GM08714 (cell line): ENCODE measurements around the gene SGCE.
A peak's percentile ranks its signal among the peaks of the same experiment; 100 is the strongest.

ENCODE experiments used
- H3K4me3 ChIP-seq: fragments of 200-500 bp; sonication (Bioruptor generic); 2 replicates; pipeline ENCODE4 v1.5.1; 2014; ENCODE audit warnings: mild to moderate bottlenecking, low read length, inconsistent platforms
- ZNF274 ChIP-seq: IDR thresholded peaks from 2 replicates; pipeline ENCODE4 v1.6.1; 2012; ENCODE audit warnings: mild to moderate bottlenecking, low read depth, low read length

SGCE gene

DNA sequence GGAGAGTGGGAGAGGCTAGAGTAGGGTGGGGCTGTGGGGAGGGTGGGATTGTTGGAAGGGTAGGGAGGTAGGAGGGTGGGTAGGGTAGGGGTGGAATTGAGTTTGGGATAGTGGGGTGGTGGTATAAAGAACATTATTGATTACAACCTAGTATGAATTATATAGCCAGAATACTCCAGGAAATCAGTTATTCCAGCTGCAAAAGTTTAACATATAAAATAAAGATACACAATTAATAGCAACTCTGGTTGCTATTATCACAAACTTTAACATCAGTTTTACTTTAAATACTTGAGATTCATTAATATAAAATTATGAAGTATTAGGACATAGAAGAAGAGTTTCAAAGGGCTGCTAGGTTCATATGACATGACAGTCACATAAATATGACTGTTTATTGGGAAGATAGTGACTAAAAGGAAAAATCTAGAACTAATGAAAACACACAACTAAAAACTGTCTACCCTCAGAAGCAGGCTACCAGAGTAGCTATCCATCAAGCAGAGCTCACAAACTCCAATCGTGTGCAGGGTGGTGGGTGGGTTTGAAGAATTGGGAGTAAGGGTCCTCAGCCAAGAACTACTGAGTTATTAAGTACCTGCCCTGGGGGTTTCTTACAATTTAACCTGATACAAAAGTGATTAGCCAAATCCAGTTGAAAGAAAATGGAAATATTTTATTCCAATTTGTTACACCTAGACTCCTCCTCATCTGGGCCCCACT, 14.0 kb upstream of the SGCE start:
- H3K4me3 ChIP-seq = no peak overlapping the region
- TF ChIP-seq ZNF274 = no peak

DNA sequence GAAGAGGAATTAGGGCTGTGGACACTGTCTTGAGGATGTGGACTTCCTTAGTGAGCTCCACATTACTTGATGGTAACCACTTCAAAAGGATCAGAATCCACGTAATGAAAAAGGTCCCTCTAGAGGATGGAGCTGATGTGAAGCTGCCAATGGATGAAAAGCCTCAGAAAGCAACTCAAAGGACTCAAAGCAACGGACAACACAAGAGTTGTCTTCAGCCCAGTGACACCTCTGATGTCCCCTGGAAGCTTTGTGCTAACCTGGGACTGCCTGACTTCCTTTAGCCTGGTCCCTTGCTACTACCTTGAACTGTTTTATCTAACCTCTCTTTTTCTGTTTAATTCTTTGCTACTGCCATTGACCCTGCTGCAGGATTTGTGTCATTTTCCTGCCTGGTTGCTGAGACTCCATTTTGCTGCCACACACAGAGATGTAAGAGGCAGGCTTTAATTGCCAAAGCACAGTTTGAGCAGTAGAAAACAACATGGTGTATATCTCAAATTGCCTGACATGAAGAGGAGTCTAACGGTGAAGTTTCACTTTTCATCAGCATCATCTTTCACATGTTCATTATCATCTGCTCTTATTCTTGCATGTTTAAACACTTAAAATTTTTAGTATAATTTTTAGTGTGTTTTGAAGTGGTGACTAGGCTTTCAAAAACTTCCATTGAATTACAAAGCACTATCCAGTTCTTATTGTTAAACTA, 11.1 kb upstream of the SGCE start:
- no peak for TF ChIP-seq ZNF274

DNA sequence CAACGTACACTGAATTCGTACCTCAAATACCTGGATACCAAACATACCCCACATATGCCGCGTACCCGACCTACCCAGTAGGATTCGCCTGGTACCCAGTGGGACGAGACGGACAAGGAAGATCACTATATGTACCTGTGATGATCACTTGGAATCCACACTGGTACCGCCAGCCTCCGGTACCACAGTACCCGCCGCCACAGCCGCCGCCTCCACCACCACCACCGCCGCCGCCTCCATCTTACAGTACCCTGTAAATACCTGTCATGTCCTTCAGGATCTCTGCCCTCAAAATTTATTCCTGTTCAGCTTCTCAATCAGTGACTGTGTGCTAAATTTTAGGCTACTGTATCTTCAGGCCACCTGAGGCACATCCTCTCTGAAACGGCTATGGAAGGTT, 9.5 kb upstream of the SGCE start:
- no peak for TF ChIP-seq ZNF274
- H3K4me3 ChIP-seq = no peak overlapping the region

More for the DNA sequence above, 11.1 kb upstream of the SGCE start:
- no peak overlapping the region for H3K4me3 ChIP-seq

DNA sequence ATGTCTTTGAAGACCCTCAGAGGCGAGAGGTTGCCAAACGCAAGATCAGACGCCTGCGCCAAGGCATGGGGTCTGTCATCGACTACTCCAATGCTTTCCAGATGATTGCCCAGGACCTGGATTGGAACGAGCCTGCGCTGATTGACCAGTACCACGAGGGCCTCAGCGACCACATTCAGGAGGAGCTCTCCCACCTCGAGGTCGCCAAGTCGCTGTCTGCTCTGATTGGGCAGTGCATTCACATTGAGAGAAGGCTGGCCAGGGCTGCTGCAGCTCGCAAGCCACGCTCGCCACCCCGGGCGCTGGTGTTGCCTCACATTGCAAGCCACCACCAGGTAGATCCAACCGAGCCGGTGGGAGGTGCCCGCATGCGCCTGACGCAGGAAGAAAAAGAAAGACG, 8.1 kb upstream of the SGCE start:
- TF ChIP-seq ZNF274 = no peak
- H3K4me3 ChIP-seq = no peak overlapping the region

DNA sequence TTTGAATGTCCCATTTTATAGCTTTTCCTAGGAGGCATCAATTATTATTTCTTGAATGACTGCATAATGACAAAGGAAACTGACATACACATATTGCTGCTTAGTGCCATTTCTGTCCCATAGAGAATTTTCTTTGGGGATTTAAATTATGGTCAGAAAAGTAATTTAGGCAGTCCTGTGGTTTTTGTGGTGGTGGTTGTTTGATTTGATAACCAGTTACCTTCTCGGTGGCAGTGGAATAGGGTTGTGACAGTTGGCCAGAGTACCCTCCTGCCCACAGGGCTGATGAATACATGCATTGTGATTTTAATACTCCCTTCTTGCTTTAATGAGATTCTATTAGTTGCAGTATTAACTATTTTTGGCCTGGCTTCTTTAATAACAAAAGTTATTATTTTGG, 6.6 kb upstream of the SGCE start:
- no peak overlapping the region for H3K4me3 ChIP-seq
- no peak for TF ChIP-seq ZNF274

DNA sequence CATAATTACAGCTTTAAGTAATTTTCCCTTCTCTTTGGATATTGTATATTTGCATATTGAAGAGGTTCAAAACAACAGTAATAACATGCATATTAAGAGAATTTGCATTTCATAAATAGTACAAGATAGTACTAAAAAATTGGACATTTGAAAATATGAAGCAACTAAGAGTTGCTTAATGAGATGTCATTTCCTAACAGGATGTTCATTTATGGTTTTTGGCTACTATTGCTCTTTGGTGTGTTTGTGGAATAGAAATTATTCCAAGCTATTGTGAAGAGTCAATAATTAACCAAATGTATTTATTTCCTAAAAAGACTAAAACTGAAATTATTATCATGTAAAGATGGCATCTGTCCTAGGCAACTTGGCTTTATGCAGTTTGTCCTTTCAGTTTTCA, 4.1 kb upstream of the SGCE start:
- no peak overlapping the region for H3K4me3 ChIP-seq
- TF ChIP-seq ZNF274 = no peak

DNA sequence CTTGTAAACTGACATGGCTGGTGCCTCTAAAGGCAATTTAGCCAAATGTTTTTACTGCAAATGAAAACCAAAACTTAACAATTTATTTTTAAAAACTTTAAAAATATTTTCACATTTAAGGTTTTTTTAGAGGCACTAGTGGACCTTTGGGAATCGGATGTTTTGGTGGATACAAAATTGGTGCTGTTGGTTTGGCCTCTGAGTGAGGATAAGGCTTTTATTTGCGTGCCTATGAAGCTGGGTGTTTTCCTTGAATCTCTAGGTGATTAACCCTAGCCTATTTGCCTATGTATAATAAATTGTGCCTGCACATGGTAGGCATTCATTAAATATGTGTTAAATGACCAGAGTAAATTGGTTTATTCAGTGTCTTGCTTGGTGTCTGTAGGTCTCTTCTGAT, 2.9 kb upstream of the SGCE start:
- no peak for TF ChIP-seq ZNF274
- no peak overlapping the region for H3K4me3 ChIP-seq

DNA sequence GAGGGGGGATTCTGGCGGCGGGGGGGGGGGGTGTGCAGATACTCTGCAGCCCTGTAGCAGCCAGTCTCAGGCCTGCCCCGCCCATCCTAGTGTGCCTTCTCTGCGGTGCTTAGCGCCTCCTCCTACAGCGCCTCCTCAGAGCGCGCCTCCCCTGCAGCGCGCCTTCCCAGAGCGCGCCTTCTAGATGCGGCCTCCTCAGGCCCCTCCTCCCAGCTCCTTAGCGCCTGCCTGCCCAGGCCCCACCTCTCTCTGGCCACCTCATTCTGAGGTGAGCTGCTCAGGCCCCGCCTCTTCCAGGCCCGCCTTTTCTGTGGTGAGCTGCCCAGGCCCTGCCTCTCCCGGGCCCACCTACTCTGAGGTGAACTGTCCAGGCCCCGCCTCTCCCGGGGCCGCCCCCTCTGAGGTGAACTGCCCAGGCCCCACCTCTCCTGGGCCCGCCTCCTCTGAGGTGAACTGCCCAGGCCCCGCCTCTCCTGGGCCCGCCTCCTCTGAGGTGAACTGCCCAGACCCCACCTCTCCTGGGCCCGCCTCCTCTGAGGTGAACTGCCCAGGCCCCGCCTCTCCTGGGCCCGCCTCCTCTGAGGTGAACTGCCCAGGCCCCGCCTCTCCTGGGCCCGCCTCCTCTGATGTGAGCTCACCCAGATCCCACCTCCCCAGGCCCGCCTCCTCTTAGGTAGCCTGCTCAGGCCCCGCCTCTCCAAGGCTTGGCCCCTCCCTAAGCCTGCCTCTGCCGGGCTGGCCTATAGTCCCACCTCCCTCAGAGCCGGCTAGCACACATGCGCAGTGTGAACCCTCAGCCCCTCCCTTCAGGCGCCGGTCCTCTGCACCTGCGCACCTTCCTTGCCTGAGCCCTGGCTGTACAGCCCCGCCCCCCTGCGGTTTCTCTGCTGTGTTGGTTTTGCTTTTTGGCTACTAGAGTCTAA, 2.1 kb upstream of the SGCE start:
- no peak for TF ChIP-seq ZNF274
- H3K4me3 ChIP-seq = no peak overlapping the region; the same call in 1 of the 2 replicates

DNA sequence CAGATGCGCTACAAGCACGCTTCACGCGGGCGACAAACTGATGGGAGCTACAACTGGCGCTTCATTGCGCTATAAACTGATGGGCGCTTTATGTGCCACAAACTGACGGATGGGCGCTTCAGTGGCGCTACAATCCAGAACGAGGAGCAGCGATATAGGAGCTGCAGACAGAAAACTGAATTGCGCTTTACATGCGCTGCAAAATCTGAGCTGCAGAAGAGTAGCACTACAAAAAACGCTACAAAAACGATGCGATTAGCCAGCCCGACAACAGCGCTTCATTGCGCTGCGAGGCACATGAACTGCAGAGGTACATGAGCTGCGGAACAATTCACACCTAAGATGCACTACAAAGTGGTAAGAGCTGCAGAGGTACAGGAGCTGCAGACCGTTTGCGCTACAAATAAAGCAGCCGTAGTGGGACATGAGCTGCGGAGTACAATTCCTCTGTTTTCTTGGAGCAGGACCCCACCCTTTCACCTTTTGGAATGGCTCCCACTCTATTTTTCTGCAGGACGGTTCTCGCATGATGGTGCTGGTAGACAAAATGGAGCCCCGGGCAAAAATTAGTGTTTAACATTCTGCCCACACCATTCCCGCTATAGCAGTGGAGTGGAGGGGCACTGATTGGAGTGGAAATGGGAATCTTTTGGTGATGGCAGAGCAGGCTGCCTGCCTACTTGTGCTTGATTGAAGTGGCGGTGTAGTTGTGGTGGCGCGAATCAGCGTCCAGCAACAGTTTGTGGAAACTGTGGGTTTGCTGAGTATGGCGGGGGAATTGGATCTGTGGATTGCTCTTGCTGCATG, 1.2 kb upstream of the SGCE start:
- peak overlapping the region; percentile 57; the same call in 1 of the 2 replicates for H3K4me3 ChIP-seq
- no peak for TF ChIP-seq ZNF274

DNA sequence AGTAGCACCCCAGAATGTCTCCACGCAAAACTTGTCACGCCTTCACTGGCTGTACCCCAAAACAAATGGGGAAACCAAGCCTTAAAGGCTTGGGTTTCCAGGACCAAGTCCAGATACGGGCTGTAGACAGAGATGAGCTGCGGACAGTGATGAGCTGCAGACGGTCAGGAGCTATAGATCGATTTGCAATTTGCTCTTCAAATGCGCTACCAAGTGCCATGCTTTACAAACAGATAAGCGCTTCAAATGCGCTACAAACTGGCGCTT, 658 bp upstream of the SGCE start:
- TF ChIP-seq ZNF274 = no peak

DNA sequence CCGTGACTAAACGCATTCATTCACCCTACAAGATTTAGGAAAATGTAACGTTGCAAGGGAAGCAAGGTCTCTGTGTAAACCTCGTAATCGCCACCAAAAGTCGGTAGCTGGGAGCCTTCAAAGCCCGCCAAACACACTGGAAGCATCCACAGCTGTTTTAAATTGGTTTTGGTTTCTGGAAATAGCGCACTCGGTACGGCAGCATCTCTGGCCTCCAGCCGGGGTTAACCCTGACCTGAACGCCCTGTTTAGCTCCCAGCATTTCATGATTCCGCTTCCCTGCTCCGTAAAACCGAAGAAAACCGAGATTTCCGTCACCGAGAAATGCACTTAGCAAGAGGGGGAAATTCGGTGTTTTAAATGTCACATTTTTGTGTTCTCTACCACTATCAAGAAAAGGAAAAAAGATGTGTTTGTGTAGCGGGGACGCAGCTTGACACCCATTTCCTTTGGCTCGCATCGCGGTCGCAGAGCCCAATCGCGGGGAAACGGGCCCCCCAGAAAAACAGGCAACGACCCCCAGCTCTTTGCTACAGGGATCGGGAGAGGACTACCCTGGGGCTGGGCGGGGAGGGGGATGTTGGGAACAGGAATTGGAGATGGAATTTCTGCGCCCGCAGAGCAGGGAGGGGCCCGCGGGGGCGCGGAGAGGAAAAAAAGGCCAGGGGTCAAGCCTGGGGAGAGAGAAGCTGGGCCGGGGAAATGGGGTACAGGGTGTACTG, 646 bp downstream of the SGCE start:
- H3K4me3 ChIP-seq = peak overlapping the region; percentile 75
- TF ChIP-seq ZNF274 = no peak

More for the DNA sequence above, 658 bp upstream of the SGCE start:
- peak overlapping the region; percentile 57; the same call in 1 of the 2 replicates for H3K4me3 ChIP-seq

DNA sequence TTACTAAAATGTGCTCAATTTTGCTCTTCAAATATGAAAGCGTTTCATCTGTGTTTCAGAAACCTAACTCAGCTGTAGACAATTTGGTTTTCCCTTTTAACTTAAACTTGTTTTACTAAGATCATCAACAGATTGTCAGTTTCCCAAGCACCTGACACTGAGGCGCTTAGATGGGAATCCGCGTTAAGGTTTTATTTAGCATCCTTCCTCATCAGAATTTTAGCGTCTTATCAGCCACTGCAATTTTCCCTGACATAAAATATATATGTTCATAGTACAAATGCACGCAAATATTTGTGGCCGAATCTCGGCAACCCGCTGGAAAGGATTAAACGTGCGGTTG, 1.2 kb downstream of the SGCE start:
- no peak for TF ChIP-seq ZNF274

More for the DNA sequence above, 1.2 kb downstream of the SGCE start:
- peak overlapping the region; percentile 75 for H3K4me3 ChIP-seq
